ENCODE data around the gene SLC66A1. TPM values are rescaled to one million over a fixed set of nuclear protein-coding genes. Genes with fewer than 3 reads are reported as not detected.

SLC66A1 gene
- total and polyA plus RNA-seq, 4 experiments from 2014 or later, result 3.0 to 10.2 (median 6.1) TPM

DNA sequence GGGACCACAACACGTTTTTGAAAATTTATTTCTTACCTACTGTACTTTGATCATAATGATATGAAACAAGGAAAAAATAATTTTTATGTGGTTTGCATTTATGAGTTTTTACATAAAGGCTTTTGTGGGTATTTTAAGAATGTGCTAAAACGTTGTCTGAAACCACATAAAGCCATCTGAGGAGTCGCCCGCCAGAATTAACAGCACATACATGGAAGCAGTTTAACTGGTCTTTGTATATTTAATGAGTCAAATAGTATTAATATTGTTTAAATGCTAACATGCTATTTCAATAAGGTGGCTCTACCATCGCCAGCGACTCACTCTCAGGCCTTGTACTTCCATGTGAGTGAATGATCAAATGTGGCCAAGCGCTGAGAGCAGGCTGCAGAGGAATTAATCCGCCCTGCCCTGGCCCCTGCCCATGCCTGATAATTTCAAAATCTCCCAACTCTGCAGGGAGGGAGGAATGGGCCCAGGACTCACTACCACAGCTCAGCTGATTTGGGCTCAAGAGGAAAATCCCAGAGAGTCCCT lies 49.6 kb downstream of the SLC66A1 start:
- no peak overlapping the region for H3K27ac ChIP-seq (ENCODE audit: low read depth, low read length)
- H3K36me3 ChIP-seq (ENCODE audit: insufficient read depth, low read length), result peaks cover 16% of the 10 kb centered on the region
- intact Hi-C loops (cut with micrococcal nuclease), result no loop called here
- no peak overlapping the region for H3K4me3 ChIP-seq (ENCODE audit: low read length in 2 of 2)
- POLR2A ChIA-PET (ENCODE audit: partially characterized antibody), result no interaction called here
- Mint-ChIP-seq H3K27ac (peak overlapping the region in 4 of 7 donors; percentile 38 to 67 (median 60)), H3K27me3 (no peaks in the 10 kb centered on the region), H3K4me1 (peaks cover 32 to 69% (median 47%) of the 10 kb centered on the region in 4 donors), H3K36me3 (peaks cover 13 to 41% of the 10 kb centered on the region in 2 donors), H3K9me3 (no peaks in the 10 kb centered on the region), H3K4me3 (no peak overlapping the region)
- H3K4me1 ChIP-seq (ENCODE audit: insufficient read depth, low read length), result peaks cover 20% of the 10 kb centered on the region
- no peaks in the 10 kb centered on the region for H3K27me3 ChIP-seq (ENCODE audit: insufficient read depth, low read length)
- no peak for DNase-seq
- CTCF ChIA-PET (ENCODE audit: partially characterized antibody), result interaction anchor here (1.7 to 3.7 kb wide), 2 partner anchors 19 to 221 kb away, joined by 6 to 14 read pairs; no protein-coding TSS in a partner anchor
- no peaks in the 10 kb centered on the region for H3K9me3 ChIP-seq (ENCODE audit: control insufficient read depth in 1 of 2, low read length in 2 of 2)

DNA sequence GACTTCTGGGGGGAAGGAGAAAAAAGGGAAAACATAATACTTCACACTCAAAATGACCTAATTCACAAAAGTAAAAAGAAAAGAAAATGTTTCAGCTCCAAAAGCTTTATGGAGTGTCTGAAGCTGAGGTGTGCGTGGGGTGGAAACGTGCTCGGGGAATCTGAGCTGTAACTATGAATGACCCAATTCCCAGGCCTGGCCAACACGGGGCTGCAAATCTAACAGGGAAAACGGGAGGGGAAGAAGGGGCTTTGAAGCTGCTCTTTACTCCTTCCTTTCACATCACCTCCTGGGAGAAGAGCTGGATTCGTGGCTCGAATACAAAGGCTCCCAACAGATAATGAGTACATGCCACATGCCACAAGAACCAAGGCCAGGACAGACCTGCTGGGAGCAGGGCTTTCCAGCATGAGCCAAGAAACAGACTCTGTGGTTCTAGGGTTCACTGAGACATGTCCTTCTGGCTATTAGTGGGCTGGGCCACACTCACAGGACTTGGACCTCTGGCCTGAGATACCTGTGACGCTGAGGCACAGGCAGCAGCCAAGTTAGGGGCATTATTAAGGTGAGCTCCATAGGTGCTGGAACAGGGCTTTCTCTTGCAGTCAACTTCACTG lies 51.5 kb downstream of the SLC66A1 start:
- Histone ChIP-seq H3K36me3 (ENCODE audit: insufficient read depth, low read length) (peaks cover 5% of the 10 kb centered on the region), H3K9me3 (ENCODE audit: control insufficient read depth in 1 of 2, low read length in 2 of 2) (no peaks in the 10 kb centered on the region), H3K27ac (ENCODE audit: low read depth, low read length) (no peak overlapping the region), H3K4me3 (ENCODE audit: low read length in 2 of 2) (no peak overlapping the region), H3K4me1 (ENCODE audit: insufficient read depth, low read length) (peaks cover 20% of the 10 kb centered on the region), H3K27me3 (ENCODE audit: insufficient read depth, low read length) (no peaks in the 10 kb centered on the region)
- ChIA-PET CTCF (ENCODE audit: partially characterized antibody) (interaction anchor here (0.8 to 3.7 kb wide), 5 partner anchors 11 to 288 kb away, joined by 3 to 14 read pairs (median 3); no protein-coding TSS in a partner anchor), POLR2A (ENCODE audit: partially characterized antibody) (no interaction called here)
- DNase-seq, result no peak
- intact Hi-C loops (cut with micrococcal nuclease), result no loop called here
- Mint-ChIP-seq H3K36me3 (peaks cover 9 to 31% of the 10 kb centered on the region in 2 donors), H3K9me3 (no peaks in the 10 kb centered on the region), H3K4me1 (peaks cover 35 to 85% (median 56%) of the 10 kb centered on the region in 4 donors), H3K27ac (peak overlapping the region in 5 of 7 donors; percentile 11 to 70 (median 23)), H3K27me3 (no peaks in the 10 kb centered on the region), H3K4me3 (no peak overlapping the region)

DNA sequence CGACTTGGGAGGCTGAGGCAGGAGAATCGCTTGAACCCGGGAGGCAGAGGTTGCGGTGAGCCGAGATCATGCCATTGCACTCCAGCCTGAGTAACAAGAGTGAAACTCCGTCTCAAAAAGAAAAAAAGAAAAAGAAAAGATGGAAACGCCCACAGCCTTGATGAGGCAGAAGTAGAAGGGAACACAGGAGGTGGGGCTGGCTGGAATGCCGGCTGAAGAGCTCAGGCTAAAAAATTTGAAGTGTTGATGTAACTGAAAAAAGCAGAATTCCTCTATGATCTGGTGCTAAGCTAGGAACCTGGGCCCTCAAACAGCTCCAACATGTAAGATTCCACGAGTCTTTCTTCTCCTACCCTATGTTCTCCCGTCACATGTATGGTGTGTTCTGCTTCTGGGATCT lies 53.6 kb downstream of the SLC66A1 start:
- Mint-ChIP-seq H3K4me1 (peaks cover 32 to 90% (median 59%) of the 10 kb centered on the region in 4 donors), H3K36me3 (peaks cover 9 to 37% of the 10 kb centered on the region in 2 donors), H3K27ac (peak overlapping the region in 3 of 7 donors; percentile 8 to 70 (median 41)), H3K27me3 (no peaks in the 10 kb centered on the region), H3K9me3 (no peaks in the 10 kb centered on the region), H3K4me3 (no peak overlapping the region)
- Histone ChIP-seq H3K4me3 (ENCODE audit: low read length in 2 of 2) (no peak overlapping the region), H3K27ac (ENCODE audit: low read depth, low read length) (no peak overlapping the region), H3K36me3 (ENCODE audit: insufficient read depth, low read length) (peaks cover 5% of the 10 kb centered on the region), H3K4me1 (ENCODE audit: insufficient read depth, low read length) (peaks cover 11% of the 10 kb centered on the region), H3K27me3 (ENCODE audit: insufficient read depth, low read length) (no peaks in the 10 kb centered on the region), H3K9me3 (ENCODE audit: control insufficient read depth in 1 of 2, low read length in 2 of 2) (no peaks in the 10 kb centered on the region)
- intact Hi-C loops (cut with micrococcal nuclease), result no loop called here
- DNase-seq, result no peak
- CTCF ChIA-PET (ENCODE audit: partially characterized antibody), result interaction anchor here (1.5 kb wide), 2 partner anchors 216 to 296 kb away, joined by 4 read pairs; no protein-coding TSS in a partner anchor
- POLR2A ChIA-PET (ENCODE audit: partially characterized antibody), result no interaction called here

DNA sequence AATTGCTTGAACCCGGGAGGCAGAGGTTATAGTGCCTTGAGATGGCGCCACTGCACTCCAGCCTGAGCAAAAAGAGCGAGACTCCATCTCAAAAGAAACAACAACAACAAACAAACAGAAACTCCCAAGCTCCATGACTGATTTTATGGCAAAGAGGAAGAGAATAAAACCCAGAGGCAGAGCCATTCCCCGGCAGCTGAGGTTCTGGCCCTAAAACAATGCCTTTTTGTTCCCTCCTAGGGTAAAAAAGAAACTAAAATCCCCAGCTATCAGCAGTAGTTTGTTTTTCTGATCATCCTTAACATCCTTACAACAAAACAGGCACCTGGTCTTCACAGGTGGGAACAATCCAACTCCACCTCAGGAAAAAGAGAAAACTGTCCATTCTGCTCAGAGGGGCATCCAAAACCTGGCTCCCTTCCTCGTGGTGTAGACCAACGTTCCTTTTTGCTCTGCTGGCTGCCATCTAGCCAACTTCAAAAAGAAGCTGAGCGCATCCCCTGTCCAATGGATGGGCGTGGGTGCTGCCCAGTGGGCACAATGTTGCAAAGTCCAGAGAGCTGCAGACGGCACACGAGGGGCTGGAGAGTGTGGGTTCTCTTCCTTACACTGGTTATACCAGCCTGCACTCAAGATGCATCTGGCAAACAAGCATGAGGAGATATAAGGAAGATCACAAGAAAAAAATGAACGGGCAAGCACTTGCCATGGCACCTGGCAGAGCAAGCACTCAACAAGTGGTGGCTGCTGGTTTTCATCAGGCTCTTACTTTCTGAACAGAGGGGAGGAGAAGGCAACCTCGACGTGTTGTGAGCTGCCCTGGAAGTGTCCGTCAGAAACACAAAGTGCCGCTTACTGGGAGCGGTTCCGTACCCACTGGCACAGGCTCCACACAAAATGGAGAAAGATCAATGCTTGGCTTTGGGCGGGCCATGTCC lies 54.7 kb downstream of the SLC66A1 start:
- H3K27me3 ChIP-seq (ENCODE audit: insufficient read depth, low read length), result no peaks in the 10 kb centered on the region
- ChIA-PET POLR2A (ENCODE audit: partially characterized antibody) (no interaction called here), CTCF (ENCODE audit: partially characterized antibody) (interaction anchor here (1.0 to 1.5 kb wide), 2 partner anchors 31 to 215 kb away, joined by 4 read pairs; no protein-coding TSS in a partner anchor)

DNA sequence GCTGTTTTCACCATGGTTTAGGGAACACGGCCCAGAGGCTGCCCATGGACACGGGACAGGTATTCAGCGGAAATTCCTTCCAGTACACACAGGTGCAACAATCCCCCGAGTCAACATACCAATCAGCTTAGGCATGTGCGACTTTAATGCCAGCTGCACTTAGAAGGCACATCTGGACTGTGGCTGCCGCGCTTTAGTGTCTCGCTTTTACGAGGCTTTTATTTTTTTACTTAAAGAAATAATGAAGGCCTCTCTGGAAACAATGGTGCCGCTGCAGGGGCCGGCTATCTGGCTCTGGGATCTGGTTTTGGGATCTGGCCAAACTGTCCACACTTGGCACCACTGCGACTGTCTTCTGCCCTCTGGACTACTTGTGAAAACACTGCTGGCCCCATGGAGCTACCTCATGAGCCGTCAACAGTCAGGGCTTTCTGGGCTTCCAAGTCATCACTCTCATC lies 55.5 kb downstream of the SLC66A1 start:
- no peak for DNase-seq
- intact Hi-C loops (cut with micrococcal nuclease), result no loop called here
- no peaks in the 10 kb centered on the region for H3K27me3 ChIP-seq (ENCODE audit: insufficient read depth, low read length)
- Mint-ChIP-seq H3K27ac (peak overlapping the region in 3 of 7 donors; percentile 29 to 68 (median 48)), H3K36me3 (peaks cover 9 to 41% of the 10 kb centered on the region in 2 donors), H3K9me3 (no peaks in the 10 kb centered on the region), H3K4me1 (peaks cover 26 to 84% (median 48%) of the 10 kb centered on the region in 4 donors), H3K4me3 (no peak overlapping the region), H3K27me3 (no peaks in the 10 kb centered on the region)
- peaks cover 10% of the 10 kb centered on the region for H3K36me3 ChIP-seq (ENCODE audit: insufficient read depth, low read length)
- POLR2A ChIA-PET (ENCODE audit: partially characterized antibody), result no interaction called here
- no peak overlapping the region for H3K4me3 ChIP-seq (ENCODE audit: low read length in 2 of 2)
- no peaks in the 10 kb centered on the region for H3K4me1 ChIP-seq (ENCODE audit: insufficient read depth, low read length)
- CTCF ChIA-PET (ENCODE audit: partially characterized antibody), result no interaction called here
- no peak overlapping the region for H3K27ac ChIP-seq (ENCODE audit: low read depth, low read length)
- H3K9me3 ChIP-seq (ENCODE audit: control insufficient read depth in 1 of 2, low read length in 2 of 2), result no peaks in the 10 kb centered on the region

More for the DNA sequence above, 54.7 kb downstream of the SLC66A1 start:
- H3K27ac Mint-ChIP-seq, result peak overlapping the region; percentile 18 to 77 (median 39)
- H3K4me3 ChIP-seq (ENCODE audit: low read length in 2 of 2), result no peak overlapping the region
- H3K27ac ChIP-seq (ENCODE audit: low read depth, low read length), result no peak overlapping the region
- DNase-seq, result no peak
- no peaks in the 10 kb centered on the region for H3K27me3 Mint-ChIP-seq
- peak overlapping the region in 1 of 8 donors; percentile 22 for H3K4me3 Mint-ChIP-seq
- intact Hi-C loops (cut with micrococcal nuclease), result no loop called here
- H3K36me3 ChIP-seq (ENCODE audit: insufficient read depth, low read length), result peaks cover 5% of the 10 kb centered on the region
- H3K4me1 ChIP-seq (ENCODE audit: insufficient read depth, low read length), result peaks cover 2% of the 10 kb centered on the region
- peaks cover 26 to 85% (median 53%) of the 10 kb centered on the region in 4 donors for H3K4me1 Mint-ChIP-seq
- peaks cover 9 to 34% of the 10 kb centered on the region in 2 donors for H3K36me3 Mint-ChIP-seq
- H3K9me3 ChIP-seq (ENCODE audit: control insufficient read depth in 1 of 2, low read length in 2 of 2), result no peaks in the 10 kb centered on the region
- no peaks in the 10 kb centered on the region for H3K9me3 Mint-ChIP-seq

DNA sequence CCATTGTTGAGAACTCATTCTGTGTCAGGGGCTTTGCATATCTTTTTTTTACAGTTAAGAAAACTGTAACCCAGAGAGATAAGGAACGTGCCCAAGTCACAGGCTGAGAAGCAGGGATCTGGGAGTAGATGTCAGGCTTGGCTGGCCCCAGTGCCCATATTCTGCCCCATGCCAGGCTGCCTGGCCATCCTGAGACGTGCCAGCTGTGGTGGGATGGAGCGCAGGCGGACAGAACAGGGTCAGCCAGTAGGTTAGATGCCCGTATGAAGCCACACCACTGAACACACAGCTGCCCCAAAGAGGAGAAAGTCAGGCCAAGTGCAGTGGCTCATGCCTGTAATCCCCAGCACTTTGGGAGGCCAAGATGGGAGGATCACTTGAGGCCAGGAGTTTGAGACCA lies 55.9 kb downstream of the SLC66A1 start:
- Histone ChIP-seq H3K36me3 (ENCODE audit: insufficient read depth, low read length) (peaks cover 10% of the 10 kb centered on the region), H3K4me1 (ENCODE audit: insufficient read depth, low read length) (no peaks in the 10 kb centered on the region), H3K27me3 (ENCODE audit: insufficient read depth, low read length) (no peaks in the 10 kb centered on the region), H3K27ac (ENCODE audit: low read depth, low read length) (no peak overlapping the region), H3K9me3 (ENCODE audit: control insufficient read depth in 1 of 2, low read length in 2 of 2) (no peaks in the 10 kb centered on the region), H3K4me3 (ENCODE audit: low read length in 2 of 2) (no peak overlapping the region)
- ChIA-PET CTCF (ENCODE audit: partially characterized antibody) (no interaction called here), POLR2A (ENCODE audit: partially characterized antibody) (interaction anchor here (0.7 kb wide), 1 partner anchor 367 kb away, joined by 4 read pairs; no protein-coding TSS in a partner anchor)
- H3K27me3 Mint-ChIP-seq, result no peaks in the 10 kb centered on the region
- peaks cover 9 to 43% of the 10 kb centered on the region in 2 donors for H3K36me3 Mint-ChIP-seq
- peak overlapping the region in 1 of 7 donors; percentile 48 for H3K27ac Mint-ChIP-seq
- intact Hi-C loops (cut with micrococcal nuclease), result no loop called here
- H3K4me1 Mint-ChIP-seq, result peaks cover 24 to 83% (median 47%) of the 10 kb centered on the region in 4 donors
- DNase-seq, result no peak
- no peak overlapping the region for H3K4me3 Mint-ChIP-seq
- H3K9me3 Mint-ChIP-seq, result no peaks in the 10 kb centered on the region

Measured in CD4-positive, alpha-beta memory T cell (primary cell).